Measurements from ENCODE around the gene THUMPD2.
"Not testable (repeated sequence)": the region's sequence is repeated elsewhere in the genome, so short reads cannot be mapped to it uniquely, and the experiment has no call there.

THUMPD2 gene

DNA sequence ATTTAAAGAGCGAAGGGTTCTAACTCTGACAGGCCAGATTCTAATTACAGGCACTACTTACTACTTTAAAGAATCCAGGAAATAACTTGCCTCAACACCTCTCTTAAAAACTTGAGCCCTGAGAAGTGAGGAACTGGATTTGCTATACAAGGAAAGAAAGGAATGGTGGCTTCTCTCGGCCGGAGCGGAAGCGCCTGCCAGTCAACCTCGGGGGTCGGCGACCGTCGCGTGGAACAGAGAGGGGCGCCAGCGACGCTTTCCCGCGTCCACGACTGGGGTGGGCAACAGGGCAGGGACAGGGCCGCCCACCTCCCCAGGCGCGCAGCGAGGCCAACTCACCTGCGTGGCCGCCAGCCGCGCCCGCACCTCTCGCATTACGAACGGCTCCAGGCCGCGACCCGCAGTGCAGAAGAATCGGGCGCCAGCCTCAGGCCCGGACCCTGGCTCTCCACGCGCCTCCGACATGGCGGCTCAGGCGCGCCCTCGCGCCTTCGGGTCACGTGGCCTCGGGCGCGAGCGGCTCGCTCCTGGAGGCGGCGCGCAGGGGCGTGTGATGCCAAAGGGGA is at the start of gene THUMPD2:
THUMPD2 (minus strand) TSS at position 484 of the 566 bp plus-strand sequence; CDS start at position 465, 19 bp downstream.
- FAIRE-seq (no peak), DNase-seq (ENCODE audit: insufficient read length, low spot score) (peak; percentile 51)
- peak; percentile 80 for TF ChIP-seq POLR2A (IDR thresholded peaks at IDR 0.05; ENCODE audit: low read depth, low read length)

DNA sequence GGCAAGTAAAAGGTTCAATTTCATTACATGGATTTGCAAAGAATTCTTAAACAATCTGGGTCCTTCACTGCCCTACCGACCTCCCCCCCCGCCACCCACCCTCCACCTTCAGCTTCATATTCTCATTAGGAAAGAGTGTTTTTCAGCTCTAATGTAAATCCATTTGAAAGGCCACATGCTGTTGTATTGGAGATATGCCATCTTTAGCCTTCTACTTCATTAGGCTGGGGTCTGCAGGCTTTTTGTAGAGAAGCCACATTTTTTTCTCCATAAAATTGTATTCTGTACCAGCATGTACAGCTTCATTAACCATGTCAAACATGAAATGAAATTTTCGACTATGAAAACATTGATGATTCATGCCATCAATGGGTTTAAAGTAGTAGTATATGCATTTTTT is 42.8 kb upstream of the THUMPD2 start:
- no peak for FAIRE-seq
- DNase-seq (ENCODE audit: insufficient read length, low spot score) = no peak
- no peak for TF ChIP-seq POLR2A (IDR thresholded peaks at IDR 0.05; ENCODE audit: low read depth, low read length)

GRCh38 chr2:39816845-39817244 is 37.8 kb upstream of the THUMPD2 start:
- no peak for DNase-seq (ENCODE audit: insufficient read length, low spot score)
- no peak for FAIRE-seq
- no peak for TF ChIP-seq POLR2A (IDR thresholded peaks at IDR 0.05; ENCODE audit: low read depth, low read length)

DNA sequence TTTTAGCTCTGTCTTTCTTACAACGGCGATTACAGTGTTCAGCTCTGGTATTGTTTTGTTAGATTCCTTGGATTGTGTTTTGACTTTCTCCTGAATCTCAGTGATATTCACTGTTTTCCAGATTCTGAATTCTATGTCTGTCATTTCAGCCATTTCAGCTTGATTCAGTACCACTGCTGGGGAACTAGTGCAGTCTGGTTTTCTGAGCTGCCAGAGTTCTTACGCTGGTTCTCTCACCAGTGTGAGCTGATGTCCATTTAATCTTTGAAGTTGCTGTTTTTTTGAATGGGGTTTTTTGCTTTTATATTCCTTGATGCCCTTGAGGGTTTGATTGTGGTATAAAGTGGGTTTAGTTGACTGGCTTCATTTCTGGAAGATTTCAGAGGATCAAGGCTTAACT is 37.4 kb upstream of the THUMPD2 start:
- FAIRE-seq (no peak), DNase-seq (ENCODE audit: insufficient read length, low spot score) (no peak)
- no peak for TF ChIP-seq POLR2A (IDR thresholded peaks at IDR 0.05; ENCODE audit: low read depth, low read length)

DNA sequence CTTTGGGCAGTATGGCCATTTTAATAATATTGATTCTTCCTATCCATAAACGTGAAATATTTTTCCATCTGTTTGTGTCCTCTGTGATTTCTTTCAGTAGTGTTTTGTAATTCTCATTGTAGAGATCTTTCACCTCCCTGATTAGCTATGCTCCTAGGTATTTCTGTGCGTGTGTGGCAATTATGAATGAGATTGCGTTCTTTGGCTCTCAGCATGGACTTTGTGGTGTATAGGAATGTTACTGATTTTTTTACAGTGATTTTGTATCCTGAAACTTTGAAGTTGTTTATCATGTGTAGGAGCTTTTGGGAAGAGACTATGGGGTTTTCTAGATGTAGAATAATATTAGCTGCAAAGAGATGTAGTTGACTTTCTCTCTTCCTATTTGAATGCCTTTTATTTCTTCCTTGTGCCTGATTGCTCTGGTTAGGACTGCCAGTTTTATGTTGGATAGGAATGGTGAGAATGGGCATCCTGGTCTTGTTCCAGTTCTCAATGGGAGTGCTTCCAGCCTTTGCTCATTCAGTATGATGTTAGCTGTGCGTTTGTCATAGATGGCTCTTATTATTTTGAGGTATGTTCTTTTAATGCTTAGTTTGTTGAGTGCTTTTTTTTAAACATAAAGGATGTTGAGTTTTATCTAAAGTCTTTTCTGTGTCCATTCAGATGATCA is 27.0 kb upstream of the THUMPD2 start:
- no peak for TF ChIP-seq POLR2A (IDR thresholded peaks at IDR 0.05; ENCODE audit: low read depth, low read length)
- no peak for FAIRE-seq
- no peak for DNase-seq (ENCODE audit: insufficient read length, low spot score)

DNA sequence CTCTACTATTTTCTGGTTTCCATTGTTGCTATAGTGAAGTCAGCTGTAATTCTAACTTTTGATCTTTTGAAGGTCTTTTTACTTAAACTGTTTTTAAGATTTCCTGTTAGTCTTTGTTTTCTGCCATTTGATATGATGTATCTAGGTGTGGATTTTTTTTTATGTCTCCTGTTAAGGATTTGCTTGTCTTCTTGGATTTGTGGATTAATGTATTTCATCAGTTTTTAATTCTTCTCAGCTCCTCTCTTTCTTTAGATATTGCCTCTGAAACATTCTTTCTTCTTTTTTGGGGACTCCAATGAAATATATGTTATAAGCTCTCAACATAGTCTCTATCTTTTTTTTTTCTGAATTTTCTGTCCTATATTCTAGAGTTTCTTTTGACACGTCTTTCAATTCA is 24.8 kb upstream of the THUMPD2 start:
- TF ChIP-seq POLR2A (IDR thresholded peaks at IDR 0.05; ENCODE audit: low read depth, low read length) = no peak
- FAIRE-seq (no peak), DNase-seq (ENCODE audit: insufficient read length, low spot score) (no peak)

DNA sequence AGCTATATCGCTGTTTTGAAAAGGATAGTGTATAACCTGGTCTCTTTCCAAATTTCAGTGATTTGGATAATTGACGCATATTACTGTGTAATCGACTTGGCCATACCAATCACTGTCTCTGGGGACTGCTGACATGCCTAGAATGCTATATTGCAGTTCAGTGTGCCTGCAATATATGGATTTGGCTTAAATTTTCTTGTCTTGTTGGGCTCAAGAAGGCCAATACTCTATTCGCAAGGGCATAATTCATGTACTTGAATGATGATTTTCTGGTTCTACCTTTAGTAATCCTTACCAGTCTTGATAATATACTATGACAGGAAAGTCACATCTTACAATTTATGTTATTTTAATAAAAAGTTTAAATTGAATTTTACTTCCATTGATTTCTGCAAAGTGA is 21.7 kb upstream of the THUMPD2 start:
- no peak for FAIRE-seq
- TF ChIP-seq POLR2A (IDR thresholded peaks at IDR 0.05; ENCODE audit: low read depth, low read length) = no peak

DNA sequence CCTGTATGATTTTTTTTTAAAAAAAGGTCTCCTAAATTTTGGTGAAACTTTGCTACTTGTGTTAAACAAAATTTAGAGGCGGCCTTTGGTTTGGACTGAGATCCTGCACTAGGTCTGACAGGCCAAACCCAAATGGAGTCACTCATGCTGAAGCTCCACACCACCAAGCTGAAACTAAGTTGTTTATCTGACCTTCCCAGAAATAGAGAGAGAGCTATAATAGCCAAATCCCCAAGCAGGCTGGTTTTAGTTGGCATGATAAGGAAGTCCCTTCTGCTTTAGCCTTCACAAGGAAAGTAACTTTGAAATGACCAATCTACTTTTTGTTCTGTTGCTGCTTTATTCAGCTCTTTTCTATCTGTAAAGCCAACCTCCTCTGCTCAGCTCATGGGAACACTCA is 17.1 kb upstream of the THUMPD2 start:
- FAIRE-seq (no peak), DNase-seq (ENCODE audit: insufficient read length, low spot score) (no peak)
- TF ChIP-seq POLR2A (IDR thresholded peaks at IDR 0.05; ENCODE audit: low read depth, low read length) = no peak

More for the DNA sequence above, 21.7 kb upstream of the THUMPD2 start:
- no peak for DNase-seq (ENCODE audit: insufficient read length, low spot score)

- FAIRE-seq; DNase-seq (ENCODE audit: insufficient read length, low spot score): not testable (repeated sequence)
Measured at GRCh38 chr2:39790216-39790818, 11.3 kb upstream of the THUMPD2 start.

DNA sequence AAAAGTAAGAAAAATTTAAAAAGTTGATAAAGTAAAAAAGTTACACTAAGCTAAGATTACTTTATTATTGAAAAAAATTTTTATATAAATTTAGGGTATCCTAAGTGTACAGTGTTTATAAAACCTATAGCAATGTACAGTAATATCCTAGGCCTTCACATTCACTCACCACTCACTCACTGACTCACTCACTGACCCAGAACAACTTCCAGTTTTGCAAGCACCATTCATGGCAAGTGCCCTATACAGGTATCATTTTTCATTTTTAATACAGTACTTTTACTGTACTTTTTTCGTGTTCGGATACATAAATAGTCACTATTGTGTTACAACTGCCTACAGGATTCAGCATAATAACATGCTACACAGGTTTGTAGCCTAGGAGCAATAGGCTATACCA is 8.9 kb upstream of the THUMPD2 start:
- FAIRE-seq = no peak
- TF ChIP-seq POLR2A (IDR thresholded peaks at IDR 0.05; ENCODE audit: low read depth, low read length) = no peak
- DNase-seq (ENCODE audit: insufficient read length, low spot score) = no peak

DNA sequence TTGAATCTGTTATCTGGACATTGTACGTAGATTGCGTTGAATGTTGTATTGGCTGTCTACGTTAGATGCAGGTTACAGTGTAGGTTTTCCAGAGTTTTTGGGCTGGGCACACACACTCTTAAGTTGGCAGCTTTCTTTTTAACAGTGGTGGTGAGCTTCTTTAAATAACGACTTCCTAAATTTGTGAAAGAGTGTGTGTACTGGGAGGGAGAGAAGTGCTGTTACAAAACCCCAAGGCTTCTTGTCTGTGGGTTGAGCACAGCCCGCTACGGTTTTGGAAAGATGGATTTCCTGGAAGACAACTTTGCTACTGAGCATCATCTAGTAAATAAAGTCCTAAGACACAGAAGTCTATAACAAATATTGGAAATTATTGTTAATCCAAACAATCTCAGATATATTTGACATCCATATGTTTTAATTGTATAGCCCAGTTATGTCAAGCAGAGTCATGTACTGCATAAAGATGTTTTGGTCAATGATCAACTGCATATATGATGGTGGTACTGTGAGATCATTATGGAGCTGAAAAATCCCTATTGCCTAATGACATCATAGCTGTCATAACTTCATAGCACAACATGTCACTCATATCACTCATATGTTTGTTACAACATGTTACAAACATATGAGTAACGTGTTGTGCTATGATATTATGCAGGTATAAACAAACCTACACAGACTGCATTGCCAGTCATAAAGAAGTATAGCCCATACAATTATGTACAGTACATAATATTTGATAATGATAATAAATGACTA is 7.9 kb upstream of the THUMPD2 start:
- DNase-seq (ENCODE audit: insufficient read length, low spot score) (no peak), FAIRE-seq (no peak)
- no peak for TF ChIP-seq POLR2A (IDR thresholded peaks at IDR 0.05; ENCODE audit: low read depth, low read length)

DNA sequence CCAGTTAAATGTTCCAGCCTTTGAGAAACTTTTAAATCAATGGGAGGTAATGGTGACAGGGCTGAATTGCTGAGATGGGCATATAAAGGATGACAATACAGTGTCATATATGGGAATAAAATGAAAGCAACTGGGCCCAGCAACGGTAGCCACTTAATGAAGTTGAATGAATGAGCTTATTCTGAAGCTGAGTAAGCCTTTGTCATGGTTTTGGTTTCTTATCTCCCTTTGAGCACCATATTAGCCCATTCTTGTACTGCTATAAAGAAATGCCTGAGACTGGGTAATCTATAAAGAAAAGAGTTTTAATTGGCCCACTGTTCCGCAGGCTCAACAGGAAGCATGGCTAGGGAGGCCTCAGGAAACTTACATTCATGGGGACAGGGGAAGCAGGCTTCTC is 3.5 kb upstream of the THUMPD2 start:
- FAIRE-seq (no peak), DNase-seq (ENCODE audit: insufficient read length, low spot score) (no peak)
- no peak for TF ChIP-seq POLR2A (IDR thresholded peaks at IDR 0.05; ENCODE audit: low read depth, low read length)

DNA sequence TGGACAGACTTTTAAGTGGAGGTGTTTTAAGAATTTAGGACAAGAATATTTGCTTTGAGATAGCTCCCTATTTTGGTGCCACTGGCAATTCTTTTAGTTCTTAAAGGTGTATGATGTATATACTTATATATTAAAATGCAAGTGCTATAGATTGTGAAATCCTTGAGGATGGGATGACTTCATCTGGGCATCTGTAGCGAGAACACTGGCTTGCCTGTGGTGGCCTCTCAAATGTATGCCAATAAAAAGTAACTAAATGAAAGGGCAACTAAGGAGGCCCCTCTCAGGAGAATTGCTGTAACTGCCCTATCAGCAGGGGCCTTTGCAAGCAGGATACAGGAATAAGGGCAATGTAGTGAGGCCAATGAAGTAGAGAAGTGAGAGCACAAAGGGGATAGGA is 2.6 kb upstream of the THUMPD2 start:
- no peak for TF ChIP-seq POLR2A (IDR thresholded peaks at IDR 0.05; ENCODE audit: low read depth, low read length)
- FAIRE-seq (no peak), DNase-seq (ENCODE audit: insufficient read length, low spot score) (no peak)

DNA sequence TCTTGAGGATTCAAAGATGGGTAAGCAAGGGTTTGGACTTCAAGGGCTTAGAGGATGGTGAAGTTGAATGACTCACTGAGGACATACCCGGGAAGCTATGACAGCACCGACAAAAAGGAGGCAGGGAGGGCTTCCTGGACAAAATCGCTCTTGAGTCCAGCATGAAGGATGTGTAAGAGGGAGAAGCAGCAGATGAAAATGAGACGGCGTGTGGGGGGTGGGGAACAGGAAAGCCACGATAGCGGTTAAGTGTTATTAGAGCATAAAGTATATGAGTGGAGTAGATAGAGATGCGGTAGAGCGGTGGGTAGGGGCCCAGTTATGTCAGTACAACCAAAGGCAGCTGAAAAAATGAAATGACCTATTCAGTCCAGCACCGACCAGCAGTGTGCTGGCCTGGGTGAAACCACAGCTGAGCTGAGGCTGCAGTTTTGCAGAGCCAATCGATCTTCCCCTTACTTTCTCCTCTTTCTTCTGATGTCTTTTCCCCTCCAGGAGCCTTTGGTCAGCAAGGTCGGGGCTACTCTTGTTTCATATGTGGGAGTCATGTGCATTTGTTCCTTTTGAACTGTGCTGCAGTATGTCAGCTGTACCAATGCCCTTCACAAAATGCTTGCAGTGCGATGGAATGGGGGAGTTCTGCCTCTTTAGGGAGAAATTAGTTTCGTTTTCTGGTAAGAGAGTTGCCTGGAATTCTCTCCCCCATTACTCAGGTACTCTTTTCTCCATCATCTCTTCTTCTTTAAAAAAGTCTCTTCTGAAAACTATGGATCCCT is 2.0 kb upstream of the THUMPD2 start:
- FAIRE-seq = peak; percentile 11
- DNase-seq (ENCODE audit: insufficient read length, low spot score) = peak; percentile 9
- TF ChIP-seq POLR2A (IDR thresholded peaks at IDR 0.05; ENCODE audit: low read depth, low read length) = no peak

Data from H54 (cell line).